H1 (cell line): Measurements from ENCODE around the gene NR1D2. TPM values are rescaled to one million over a fixed set of nuclear protein-coding genes. Genes with fewer than 3 reads are reported as not detected.

Experiments used
- CTCF ChIA-PET: fragments of 300-600 bp; sonication (Branson Sonifier 250); formaldehyde crosslinking; loops from one replicate; lab custom pipeline; 2021; ENCODE audit not compliant: partially characterized antibody; lab: Charles Lee
- POLR2A ChIA-PET: fragments of 300-600 bp; sonication (Branson Sonifier 250); formaldehyde crosslinking; loops from one replicate; lab custom pipeline; 2021; ENCODE audit warnings: inconsistent platforms; ENCODE audit not compliant: partially characterized antibody; lab: Charles Lee
- DNase-seq, 2 experiments: peaks; one replicate each; pipeline versions ENCODE4 v3.0.0 to v3.0.0-alpha.2; 2010 to 2022; ENCODE audit warnings: low spot score in 2 of 2, low read depth in 1 of 2, mixed read lengths in 1 of 2
- FAIRE-seq: peaks from 2 replicates; lab custom pipeline; 2011; peaks lifted over from hg19 to GRCh38; lab: Jason Lieb, UNC
- H2AFZ ChIP-seq: 2 replicates; pipeline ENCODE4 v1.8.1; 2012; ENCODE audit warnings: low read length, inconsistent platforms
- H2AK5ac ChIP-seq: 2 replicates; pipeline ENCODE4 v1.6.1; 2013; ENCODE audit warnings: low read depth, low read length
- H2BK120ac ChIP-seq: replicated peaks from 2 replicates; pipeline ENCODE3; 2013; ENCODE audit warnings: low read depth, low read length, inconsistent platforms
- H2BK12ac ChIP-seq: 2 replicates; pipeline ENCODE4 v1.6.1; 2013; ENCODE audit warnings: low read depth, low read length
- H2BK15ac ChIP-seq: 2 replicates; pipeline ENCODE4 v1.6.1; 2013; ENCODE audit warnings: low read length
- H2BK20ac ChIP-seq: 2 replicates; pipeline ENCODE4 v1.6.1; 2013; ENCODE audit warnings: low read length
- H2BK5ac ChIP-seq: 2 replicates; pipeline ENCODE4 v1.6.1; 2013; ENCODE audit warnings: low read depth, low read length
- H3K14ac ChIP-seq: 2 replicates; pipeline ENCODE4 v1.6.1; 2013; ENCODE audit warnings: inconsistent platforms; ENCODE audit not compliant: insufficient read length
- H3K18ac ChIP-seq: 2 replicates; pipeline ENCODE4 v1.6.1; 2013; ENCODE audit warnings: low read length; ENCODE audit errors: extremely low read depth
- H3K23ac ChIP-seq: 2 replicates; pipeline ENCODE4 v1.6.1; 2013; ENCODE audit warnings: inconsistent platforms; ENCODE audit not compliant: insufficient read length
- H3K23me2 ChIP-seq: 2 replicates; pipeline ENCODE4 v1.6.1; 2013; ENCODE audit warnings: low read depth, low read length
- H3K27ac ChIP-seq: 2 replicates; pipeline ENCODE4 v1.6.1; 2011; ENCODE audit warnings: low read depth, low read length, inconsistent platforms
- H3K27me3 ChIP-seq, 4 experiments: replicated peaks in 1 of 4; 1 replicate in 1 of 4; 2 replicates in 3 of 4; pipeline versions ENCODE4 v1.6.1 to v1.8.1; 2011 to 2013; ENCODE audit warnings: low read length in 3 of 4, mild to moderate bottlenecking in 3 of 4, inconsistent platforms in 2 of 4, mixed read lengths in 2 of 4, moderate library complexity in 1 of 4; ENCODE audit not compliant: control insufficient read depth in 3 of 4, insufficient read depth in 3 of 4; ENCODE audit errors: extremely low read depth in 1 of 4
- H3K36me3 ChIP-seq, 4 experiments: 2 replicates each; pipeline versions ENCODE4 v1.6.1 to v1.8.1; 2011 to 2013; ENCODE audit warnings: mild to moderate bottlenecking in 4 of 4, low read length in 3 of 4, moderate library complexity in 2 of 4, control low read depth in 1 of 4, inconsistent platforms in 1 of 4; ENCODE audit not compliant: insufficient read depth in 4 of 4, control insufficient read depth in 2 of 4
- H3K4ac ChIP-seq: replicated peaks from 2 replicates; pipeline ENCODE3; 2013; ENCODE audit warnings: low read length, low read depth, mixed read lengths, inconsistent platforms; ENCODE audit not compliant: insufficient read length
- H3K4me1 ChIP-seq, 4 experiments: replicated peaks in 1 of 4; 1 replicate in 1 of 4; 2 replicates in 3 of 4; pipeline versions ENCODE4 v1.6.1 to v1.8.1; 2011 to 2013; ENCODE audit warnings: low read length in 3 of 4, inconsistent platforms in 2 of 4, mixed read lengths in 1 of 4; ENCODE audit not compliant: insufficient read depth in 4 of 4, control insufficient read depth in 3 of 4
- H3K4me2 ChIP-seq, 2 experiments: 2 replicates each; pipeline versions ENCODE4 v1.6.1 to v1.8.1; 2011 to 2013; ENCODE audit warnings: low read depth in 2 of 2, low read length in 2 of 2, control low read depth in 1 of 2, inconsistent platforms in 1 of 2, mild to moderate bottlenecking in 1 of 2; ENCODE audit not compliant: insufficient read depth in 1 of 2
- H3K4me3 ChIP-seq, 4 experiments: fragments of 200-600, 300-600 bp in 1 of 4; sonication (generic), shearing (Covaris generic), sonication (Bioruptor Twin) in 1 of 4; 2 replicates each; pipeline versions ENCODE4 v1.5.1 to v1.8.1; 2011 to 2016; ENCODE audit warnings: low read length in 4 of 4, low read depth in 3 of 4, control low read depth in 2 of 4, inconsistent platforms in 2 of 4, mild to moderate bottlenecking in 2 of 4, mixed read lengths in 1 of 4, moderate library complexity in 1 of 4; ENCODE audit not compliant: insufficient read depth in 2 of 4; ENCODE audit errors: extremely low read depth in 1 of 4
- H3K56ac ChIP-seq: replicated peaks from 2 replicates; pipeline ENCODE3; 2013; ENCODE audit warnings: low read depth, mild to moderate bottlenecking, mixed read lengths, low read length, inconsistent platforms; ENCODE audit not compliant: insufficient read length
- H3K79me1 ChIP-seq: 2 replicates; pipeline ENCODE4 v1.6.1; 2013; ENCODE audit warnings: low read depth, low read length, control low read depth
- H3K79me2 ChIP-seq, 2 experiments: 2 replicates each; pipeline versions ENCODE4 v1.6.1 to v1.8.1; 2012 to 2013; ENCODE audit warnings: low read length in 2 of 2, mild to moderate bottlenecking in 2 of 2, inconsistent platforms in 1 of 2; ENCODE audit not compliant: insufficient read depth in 2 of 2, control insufficient read depth in 1 of 2
- H3K9ac ChIP-seq, 4 experiments: replicated peaks in 1 of 4; 1 replicate in 1 of 4; 2 replicates in 3 of 4; pipeline versions ENCODE4 v1.6.1 to v1.8.1; 2011 to 2013; ENCODE audit warnings: low read depth in 3 of 4, low read length in 3 of 4, control low read depth in 2 of 4, mild to moderate bottlenecking in 2 of 4, moderate library complexity in 2 of 4, inconsistent platforms in 1 of 4; ENCODE audit errors: extremely low read depth in 1 of 4
- H3K9me3 ChIP-seq, 2 experiments: 2 replicates each; pipeline versions ENCODE4 v1.6.1 to v1.8.1; 2012 to 2013; ENCODE audit warnings: mild to moderate bottlenecking in 2 of 2, moderate library complexity in 2 of 2, control low read depth in 1 of 2, inconsistent platforms in 1 of 2, low read depth in 1 of 2, low read length in 1 of 2, mixed read lengths in 1 of 2; ENCODE audit not compliant: insufficient read depth in 2 of 2
- H4K20me1 ChIP-seq, 2 experiments: replicated peaks in 1 of 2; 2 replicates each; pipeline versions ENCODE3 to v1.8.1; 2011 to 2013; ENCODE audit warnings: inconsistent platforms in 2 of 2, low read length in 2 of 2, mild to moderate bottlenecking in 1 of 2; ENCODE audit not compliant: insufficient read depth in 2 of 2, control insufficient read depth in 1 of 2
- H4K5ac ChIP-seq: 2 replicates; pipeline ENCODE4 v1.6.1; 2013; ENCODE audit warnings: low read length, low read depth, mixed read lengths, inconsistent platforms; ENCODE audit not compliant: insufficient read length
- H4K8ac ChIP-seq: 2 replicates; pipeline ENCODE4 v1.8.0; 2013; ENCODE audit warnings: mild to moderate bottlenecking, moderate library complexity, low read length, inconsistent platforms; ENCODE audit not compliant: insufficient read depth; ENCODE audit errors: extremely low read depth
- H4K91ac ChIP-seq: replicated peaks from 2 replicates; pipeline ENCODE3; 2013; ENCODE audit warnings: low read length, mixed read lengths, inconsistent platforms; ENCODE audit not compliant: insufficient read length
- ATF2 ChIP-seq: IDR thresholded peaks from 2 replicates; pipeline ENCODE4 v1.6.1; 2012; ENCODE audit warnings: low read length, inconsistent platforms
- WGBS, 2 experiments: shearing (Covaris generic) in 1 of 2; methylation state at CpG; one replicate each; pipeline versions ENCODE4 v1.1.6 to v1.1.7; 2013 to 2015; ENCODE audit warnings: low lambda C conversion rate in 2 of 2, mixed read lengths in 2 of 2, inconsistent platforms in 1 of 2, low coverage in 1 of 2, missing lambda C conversion rate in 1 of 2; ENCODE audit not compliant: insufficient replicate concordance in 2 of 2, insufficient coverage in 1 of 2, insufficient read length in 1 of 2; ENCODE audit errors: extremely low coverage in 1 of 2, missing lambda C conversion rate in 1 of 2; 5-methylcytosine and 5-hydroxymethylcytosine counted together
- polyA plus RNA-seq, 7 experiments: library from polyadenylated mRNA; depleted of rRNA in 3 of 7; stranded (reverse) in 5 of 7; unstranded in 2 of 7; fragments of >200 nt in 5 of 7; fragments of 200-250 nt in 2 of 7; gene quantifications; 1 replicate in 5 of 7; 2 replicates in 1 of 7; 4 replicates in 1 of 7; pipeline versions ENCODE4 v1.2.1 to v1.2.3, GENCODE V29; 2011 to 2013; ENCODE audit warnings: missing spikeins in 2 of 7, mixed read lengths in 2 of 7
- total RNA-seq: library from RNA; stranded (reverse); fragmentation: NEBNext Ultra II Directional; extraction: Animal tissue kit (Norgen Biotek cat#: 25700); gene quantifications from 2 replicates; pipeline ENCODE4 v1.2.1, GENCODE V29; 2021

NR1D2 gene
- total and polyA plus RNA-seq, 2 of the 8 experiments (the other 6 are each of a cell fraction or from before 2014, with no cell fraction given), result 5.9 to 21.7 TPM

DNA sequence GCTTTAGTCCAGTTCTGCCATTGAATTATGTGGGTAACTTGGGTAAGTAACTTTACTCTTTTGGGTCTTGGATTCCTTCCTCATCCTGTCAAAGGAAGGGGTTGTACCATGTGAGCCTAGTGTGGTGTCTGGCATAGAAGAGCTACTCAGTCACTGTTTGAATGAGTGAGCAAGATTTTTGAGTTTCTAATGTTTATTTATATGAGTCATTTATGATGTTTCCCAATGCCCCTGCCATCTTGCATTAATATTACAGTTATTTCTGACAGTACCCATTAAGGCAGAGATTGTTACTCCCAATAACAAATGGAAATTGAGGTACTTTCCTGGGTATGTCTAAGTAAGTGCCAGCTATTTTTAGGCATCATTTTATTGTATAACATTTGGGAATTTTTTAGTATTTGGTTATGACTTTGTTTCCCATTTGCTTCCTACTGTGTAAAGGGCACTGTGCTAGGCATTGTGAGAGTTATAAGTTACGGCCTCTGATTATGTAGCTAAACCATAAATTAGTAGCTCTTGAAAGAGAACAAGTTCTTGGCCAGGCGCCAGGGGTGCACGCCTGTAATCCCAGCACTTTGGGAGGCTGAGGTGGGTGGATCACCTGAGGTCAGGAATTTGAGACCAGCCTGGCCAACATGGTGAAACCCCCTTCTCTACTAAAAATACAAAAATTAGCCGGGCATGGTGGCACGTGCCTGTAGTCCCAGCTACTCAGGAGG is 23.5 kb downstream of the NR1D2 start:
- Histone ChIP-seq H3K4me1 (no peaks in the 10 kb centered on the region), H4K91ac (no peak overlapping the region), H3K23me2 (no peaks in the 10 kb centered on the region), H3K4me3 (no peak overlapping the region), H2BK12ac (no peak overlapping the region), H3K4me2 (no peak overlapping the region), H3K27ac (no peak overlapping the region), H4K5ac (no peak overlapping the region), H3K9ac (no peak overlapping the region), H3K18ac (no peak overlapping the region), H2BK20ac (no peak overlapping the region), H3K36me3 (peaks cover 0 to 45% (median 10%) of the 10 kb centered on the region in 4 experiments; a peak in 4 of 8 replicates), H2BK5ac (no peak overlapping the region), H3K27me3 (no peaks in the 10 kb centered on the region), H2BK15ac (no peak overlapping the region), H2AK5ac (no peak overlapping the region), H3K14ac (no peak overlapping the region), H3K79me2 (0 out of 4 replicates have a peak, but pooled peaks cover 0 to 3% of the 10 kb centered on the region in 2 experiments), H3K4ac (no peak overlapping the region), H2BK120ac (no peak overlapping the region), H4K20me1 (no peaks in the 10 kb centered on the region), H3K56ac (no peak overlapping the region), H3K79me1 (no peaks in the 10 kb centered on the region), H2AFZ (no peak overlapping the region), H3K23ac (no peak overlapping the region), H3K9me3 (no peaks in the 10 kb centered on the region), H4K8ac (no peak overlapping the region)
- FAIRE-seq (no peak), DNase-seq (no peak)
- ChIA-PET CTCF (interaction anchor here (0.6 to 1.4 kb wide), 3 partner anchors 10 to 40 kb away, joined by 3 to 4 read pairs (median 3); no protein-coding TSS in a partner anchor), POLR2A (interaction anchor here (0.6 to 2.1 kb wide), 3 partner anchors 9 to 22 kb away, joined by 3 to 8 read pairs (median 3); no protein-coding TSS in a partner anchor)
- 92% methylated on average over 5 of the region's 5 CpGs; no CpG with 5 or more reads in 1 of the 2 experiments for WGBS, 2 experiments
- TF ChIP-seq ATF2, result no peak
